Neural progenitor cell (in vitro differentiated cells): Measurements from ENCODE around the gene LRRK2. TPM values are rescaled to one million over a fixed set of nuclear protein-coding genes. Genes with fewer than 3 reads are reported as not detected.
A peak's percentile ranks its signal among the peaks of the same experiment; 100 is the strongest.

Source experiments
- DNase-seq: peaks from one replicate; pipeline ENCODE4 v3.0.0-alpha.2; 2016; ENCODE audit warnings: low spot score
- H2AFZ ChIP-seq: fragments of 200-600 bp; sonication (generic); replicated peaks from 2 replicates; pipeline ENCODE4 v1.6.1; 2016; ENCODE audit warnings: antibody characterized with exemption
- H3F3A ChIP-seq: fragments of 200-600 bp; sonication (generic); 2 replicates; pipeline ENCODE4 v1.6.1; 2016; ENCODE audit warnings: antibody characterized with exemption, low read depth
- H3K27ac ChIP-seq: fragments of 200-600 bp; sonication (generic); 2 replicates; pipeline ENCODE4 v1.5.1; 2016; ENCODE audit warnings: mild to moderate bottlenecking
- H3K27me3 ChIP-seq: fragments of 200-600 bp; sonication (generic); 2 replicates; pipeline ENCODE4 v1.6.1; 2016; ENCODE audit warnings: mild to moderate bottlenecking, moderate library complexity
- H3K36me3 ChIP-seq: fragments of 200-600 bp; sonication (generic); 2 replicates; pipeline ENCODE4 v1.5.1; 2016
- H3K4me1 ChIP-seq: fragments of 200-600 bp; sonication (generic); 2 replicates; pipeline ENCODE4 v1.6.1; 2016; ENCODE audit warnings: mixed run types
- H3K4me2 ChIP-seq: fragments of 200-600 bp; sonication (generic); 2 replicates; pipeline ENCODE4 v1.6.1; 2016
- H3K4me3 ChIP-seq: fragments of 200-600 bp; sonication (generic); 2 replicates; pipeline ENCODE4 v1.5.1; 2016
- H3K79me2 ChIP-seq: fragments of 200-600 bp; sonication (generic); 2 replicates; pipeline ENCODE4 v1.6.1; 2016; ENCODE audit warnings: low read depth
- H3K9ac ChIP-seq: fragments of 200-600 bp; sonication (generic); 2 replicates; pipeline ENCODE4 v1.6.1; 2016
- H3K9me3 ChIP-seq: fragments of 200-600 bp; sonication (generic); 2 replicates; pipeline ENCODE4 v1.5.1; 2016; ENCODE audit warnings: low read depth
- H4K20me1 ChIP-seq: fragments of 200-600 bp; sonication (generic); 2 replicates; pipeline ENCODE4 v1.6.1; 2016; ENCODE audit warnings: low read depth
- H3K27ac Mint-ChIP-seq: 3 replicates; pipeline ENCODE4 v1.8.0; 2021; ENCODE audit warnings: mixed read lengths
- H3K27me3 Mint-ChIP-seq: 2 replicates; pipeline ENCODE4 v1.8.0; 2022; ENCODE audit warnings: low read depth, mild to moderate bottlenecking, inconsistent platforms, moderate library complexity, mixed read lengths; ENCODE audit not compliant: insufficient read depth
- H3K36me3 Mint-ChIP-seq: 3 replicates; pipeline ENCODE4 v1.8.0; 2021; ENCODE audit warnings: mixed read lengths
- H3K4me1 Mint-ChIP-seq: 3 replicates; pipeline ENCODE4 v1.8.0; 2021; ENCODE audit warnings: mixed read lengths
- H3K4me3 Mint-ChIP-seq: 3 replicates; pipeline ENCODE4 v1.8.0; 2021; ENCODE audit warnings: mild to moderate bottlenecking, moderate library complexity, mixed read lengths
- H3K9me3 Mint-ChIP-seq: 3 replicates; pipeline ENCODE4 v1.8.0; 2020; ENCODE audit warnings: mixed read lengths
- CTCF ChIP-seq: fragments of 200-600 bp; sonication (generic); IDR thresholded peaks from 2 replicates; pipeline ENCODE4 v1.5.1; 2017; ENCODE audit warnings: antibody characterized with exemption, mild to moderate bottlenecking
- EZH2 ChIP-seq: fragments of 200-600 bp; sonication (generic); IDR thresholded peaks from 2 replicates; pipeline ENCODE4 v1.6.1; 2017; ENCODE audit warnings: antibody characterized with exemption, mild to moderate bottlenecking, moderate library complexity
- EZH2phosphoT487 ChIP-seq: fragments of 200-600 bp; sonication (generic); IDR thresholded peaks from 2 replicates; pipeline ENCODE4 v1.6.1; 2017; ENCODE audit warnings: antibody characterized with exemption
- total RNA-seq: library from RNA; depleted of rRNA; stranded (reverse); fragments of >200 nt; gene quantifications from 2 replicates; pipeline ENCODE4 v1.2.3, GENCODE V29; 2015; ENCODE audit warnings: low replicate concordance

Gene LRRK2
- total RNA-seq, 1 donor from 2014 or later: 0.11 TPM

GRCh38 chr12:40336573-40337199, 111.9 kb downstream of the LRRK2 start:
- Histone ChIP-seq H4K20me1 (no peaks in the 10 kb centered on the region), H3K4me3 (no peak overlapping the region), H3K27me3 (no peaks in the 10 kb centered on the region), H3K9ac (no peak overlapping the region), H3F3A (no peaks in the 10 kb centered on the region), H3K9me3 (no peaks in the 10 kb centered on the region), H3K27ac (no peak overlapping the region), H3K4me1 (no peaks in the 10 kb centered on the region), H3K36me3 (no peaks in the 10 kb centered on the region), H3K79me2 (no peaks in the 10 kb centered on the region), H3K4me2 (no peak overlapping the region), H2AFZ (peak overlapping the region; percentile 56)
- H3K27ac Mint-ChIP-seq: no peak overlapping the region
- no peaks in the 10 kb centered on the region for H3K36me3 Mint-ChIP-seq
- TF ChIP-seq EZH2phosphoT487: no peak
- peak; percentile 58 for TF ChIP-seq CTCF
- H3K4me1 Mint-ChIP-seq: no peaks in the 10 kb centered on the region
- no peak overlapping the region for H3K4me3 Mint-ChIP-seq
- peaks cover 3% of the 10 kb centered on the region for H3K27me3 Mint-ChIP-seq
- no peak for DNase-seq
- no peaks in the 10 kb centered on the region for H3K9me3 Mint-ChIP-seq

DNA sequence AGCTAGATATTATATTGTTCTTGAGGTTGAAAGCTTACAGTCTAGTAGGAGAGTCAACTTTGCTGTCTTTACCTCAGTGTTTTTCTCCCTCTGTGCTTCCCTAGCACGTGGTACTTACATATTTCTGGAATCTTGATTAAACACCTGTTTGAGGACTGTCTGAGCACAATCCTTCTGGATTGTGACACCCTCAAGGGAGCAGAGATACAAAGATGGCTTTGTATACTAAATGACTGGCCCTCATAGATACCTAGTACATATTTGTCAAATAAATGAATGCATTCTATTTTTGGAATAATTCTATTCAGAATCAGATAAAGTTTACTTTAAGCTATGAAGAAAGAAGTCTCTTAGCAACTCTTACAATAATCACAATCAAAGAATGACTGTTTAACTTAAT, 113.3 kb downstream of the LRRK2 start:
- no peak overlapping the region for H3K4me2 ChIP-seq
- H3K4me1 ChIP-seq: no peaks in the 10 kb centered on the region
- no peak for TF ChIP-seq EZH2phosphoT487
- no peak for TF ChIP-seq EZH2
- H3K4me3 ChIP-seq: no peak overlapping the region
- no peaks in the 10 kb centered on the region for H4K20me1 ChIP-seq
- H3K27ac Mint-ChIP-seq: no peak overlapping the region
- no peak for DNase-seq
- no peaks in the 10 kb centered on the region for H3K36me3 ChIP-seq
- H2AFZ ChIP-seq: no peak overlapping the region
- no peaks in the 10 kb centered on the region for H3K27me3 ChIP-seq
- no peak overlapping the region for H3K9ac ChIP-seq
- no peaks in the 10 kb centered on the region for H3K36me3 Mint-ChIP-seq
- no peak overlapping the region for H3K27ac ChIP-seq
- peaks cover 3% of the 10 kb centered on the region for H3K27me3 Mint-ChIP-seq
- no peaks in the 10 kb centered on the region for H3F3A ChIP-seq
- no peaks in the 10 kb centered on the region for H3K4me1 Mint-ChIP-seq
- H3K4me3 Mint-ChIP-seq: no peak overlapping the region
- H3K9me3 ChIP-seq: no peaks in the 10 kb centered on the region
- no peaks in the 10 kb centered on the region for H3K9me3 Mint-ChIP-seq
- H3K79me2 ChIP-seq: no peaks in the 10 kb centered on the region

DNA sequence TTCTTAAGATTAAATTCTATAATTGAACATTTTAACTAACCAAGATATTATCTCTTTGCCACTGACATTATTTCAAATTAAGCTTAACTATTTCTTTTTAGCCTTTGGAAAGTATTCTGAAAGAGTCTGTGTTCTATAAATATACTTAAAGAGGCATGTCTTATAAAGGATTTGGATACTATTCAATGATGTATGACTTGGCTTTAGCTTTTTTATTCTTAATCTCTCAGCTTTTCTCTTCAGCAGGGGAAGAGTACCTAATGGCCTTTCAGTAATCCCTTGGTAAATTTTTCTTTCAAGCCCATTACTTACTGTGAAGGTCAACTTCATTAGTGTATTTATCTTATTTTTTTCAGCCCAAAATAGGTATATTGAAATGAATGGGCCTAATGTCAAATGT, 113.8 kb downstream of the LRRK2 start:
- H3K36me3 Mint-ChIP-seq: no peaks in the 10 kb centered on the region
- H3K9me3 Mint-ChIP-seq: no peaks in the 10 kb centered on the region
- Histone ChIP-seq H3K27me3 (no peaks in the 10 kb centered on the region), H4K20me1 (no peaks in the 10 kb centered on the region), H3K79me2 (no peaks in the 10 kb centered on the region), H3K36me3 (no peaks in the 10 kb centered on the region), H3K9ac (no peak overlapping the region), H3K4me2 (no peak overlapping the region), H3K4me3 (no peak overlapping the region), H3K27ac (no peak overlapping the region), H3K9me3 (no peaks in the 10 kb centered on the region), H3F3A (no peaks in the 10 kb centered on the region), H2AFZ (no peak overlapping the region), H3K4me1 (no peaks in the 10 kb centered on the region)
- no peak for TF ChIP-seq EZH2
- no peak for TF ChIP-seq EZH2phosphoT487
- no peak overlapping the region for H3K27ac Mint-ChIP-seq
- no peak overlapping the region for H3K4me3 Mint-ChIP-seq
- DNase-seq: no peak
- H3K27me3 Mint-ChIP-seq: peaks cover 2% of the 10 kb centered on the region
- H3K4me1 Mint-ChIP-seq: no peaks in the 10 kb centered on the region

GRCh38 chr12:40342010-40342409, 117.2 kb downstream of the LRRK2 start:
- H3K9me3 ChIP-seq: no peaks in the 10 kb centered on the region
- no peak for TF ChIP-seq EZH2
- no peak for TF ChIP-seq CTCF
- no peak for TF ChIP-seq EZH2phosphoT487
- no peak overlapping the region for H3K27ac ChIP-seq
- no peaks in the 10 kb centered on the region for H3K36me3 ChIP-seq
- no peak for DNase-seq
- no peak overlapping the region for H2AFZ ChIP-seq
- Mint-ChIP-seq H3K27me3 (no peaks in the 10 kb centered on the region), H3K4me1 (no peaks in the 10 kb centered on the region), H3K9me3 (no peaks in the 10 kb centered on the region), H3K36me3 (no peaks in the 10 kb centered on the region), H3K4me3 (no peak overlapping the region), H3K27ac (no peak overlapping the region)
- H3F3A ChIP-seq: no peaks in the 10 kb centered on the region
- no peaks in the 10 kb centered on the region for H3K27me3 ChIP-seq
- no peak overlapping the region for H3K4me3 ChIP-seq
- no peak overlapping the region for H3K4me2 ChIP-seq
- H4K20me1 ChIP-seq: no peaks in the 10 kb centered on the region
- no peaks in the 10 kb centered on the region for H3K79me2 ChIP-seq
- no peaks in the 10 kb centered on the region for H3K4me1 ChIP-seq
- no peak overlapping the region for H3K9ac ChIP-seq
